H9 (cell line): ENCODE measurements around the gene CLN5. TPM values are rescaled to one million over a fixed set of nuclear protein-coding genes. Genes with fewer than 3 reads are reported as not detected.

Source experiments
- DNase-seq: peaks from one replicate; pipeline ENCODE4 v3.0.0-alpha.2; 2017
- H2AFZ ChIP-seq: one replicate; pipeline ENCODE4 v1.6.1; 2013; ENCODE audit warnings: mild to moderate bottlenecking, low read length, control low read depth, moderate library complexity
- H2AK5ac ChIP-seq: 2 replicates; pipeline ENCODE4 v1.6.1; 2013; ENCODE audit warnings: low read length, control low read depth, mixed read lengths; ENCODE audit not compliant: insufficient read length
- H2BK120ac ChIP-seq: one replicate; pipeline ENCODE4 v1.6.1; 2013; ENCODE audit warnings: low read depth, mild to moderate bottlenecking, low read length, control low read depth, inconsistent platforms; ENCODE audit not compliant: poor library complexity, severe bottlenecking
- H2BK12ac ChIP-seq: 2 replicates; pipeline ENCODE4 v1.6.1; 2013; ENCODE audit warnings: low read length, control low read depth, mixed read lengths, low read depth; ENCODE audit not compliant: insufficient read length
- H2BK15ac ChIP-seq: 2 replicates; pipeline ENCODE4 v1.6.1; 2013; ENCODE audit warnings: low read depth, low read length, control low read depth
- H2BK20ac ChIP-seq: one replicate; pipeline ENCODE4 v1.6.1; 2013; ENCODE audit warnings: low read depth, mild to moderate bottlenecking, low read length, control low read depth, inconsistent platforms; ENCODE audit not compliant: poor library complexity, severe bottlenecking
- H2BK5ac ChIP-seq: 2 replicates; pipeline ENCODE4 v1.6.1; 2013; ENCODE audit warnings: low read length, control low read depth, mixed read lengths; ENCODE audit not compliant: insufficient read length
- H3K14ac ChIP-seq: 2 replicates; pipeline ENCODE4 v1.6.1; 2013; ENCODE audit warnings: low read length, control low read depth; ENCODE audit not compliant: insufficient read depth
- H3K18ac ChIP-seq: 2 replicates; pipeline ENCODE4 v1.6.1; 2013; ENCODE audit warnings: low read depth, mild to moderate bottlenecking, mixed read lengths, low read length, control low read depth; ENCODE audit not compliant: insufficient read length
- H3K23ac ChIP-seq: 2 replicates; pipeline ENCODE4 v1.6.1; 2013; ENCODE audit warnings: low read length, control low read depth, mixed read lengths, low read depth; ENCODE audit not compliant: insufficient read length
- H3K23me2 ChIP-seq: 2 replicates; pipeline ENCODE4 v1.6.1; 2013; ENCODE audit warnings: low read depth, mild to moderate bottlenecking, mixed read lengths, low read length, control low read depth; ENCODE audit not compliant: insufficient read length, poor library complexity, severe bottlenecking
- H3K27ac ChIP-seq: 2 replicates; pipeline ENCODE4 v1.5.1; 2013; ENCODE audit warnings: low read length, control low read depth, mixed read lengths, low read depth; ENCODE audit not compliant: insufficient read length
- H3K27me3 ChIP-seq: 2 replicates; pipeline ENCODE4 v1.6.1; 2013; ENCODE audit warnings: low read length, control low read depth, inconsistent platforms; ENCODE audit not compliant: insufficient read depth
- H3K4ac ChIP-seq: 2 replicates; pipeline ENCODE4 v1.6.1; 2013; ENCODE audit warnings: low read depth, mild to moderate bottlenecking, control low read depth, inconsistent platforms, low read length, moderate library complexity
- H3K4me1 ChIP-seq: 2 replicates; pipeline ENCODE4 v1.6.1; 2013; ENCODE audit warnings: low read length, control low read depth, inconsistent platforms; ENCODE audit not compliant: insufficient read depth
- H3K4me2 ChIP-seq: 2 replicates; pipeline ENCODE4 v1.6.1; 2013; ENCODE audit warnings: low read length, control low read depth, mixed read lengths; ENCODE audit not compliant: insufficient read length, insufficient read depth
- H3K56ac ChIP-seq: 2 replicates; pipeline ENCODE4 v1.6.1; 2013; ENCODE audit warnings: low read depth, mild to moderate bottlenecking, mixed read lengths, low read length, control low read depth; ENCODE audit not compliant: insufficient read length
- H3K79me1 ChIP-seq: 2 replicates; pipeline ENCODE4 v1.6.1; 2013; ENCODE audit warnings: low read depth, mild to moderate bottlenecking, moderate library complexity, low read length, control low read depth, inconsistent platforms; ENCODE audit not compliant: insufficient read depth, poor library complexity, severe bottlenecking
- H3K79me2 ChIP-seq: 2 replicates; pipeline ENCODE4 v1.6.1; 2013; ENCODE audit warnings: low read length, control low read depth, inconsistent platforms; ENCODE audit not compliant: insufficient read depth
- H3K9ac ChIP-seq: 2 replicates; pipeline ENCODE4 v1.6.1; 2013; ENCODE audit warnings: low read length, control low read depth, mixed read lengths; ENCODE audit not compliant: insufficient read length; ENCODE audit errors: extremely low read depth
- H3K9me3 ChIP-seq: one replicate; pipeline ENCODE4 v1.6.1; 2013; ENCODE audit warnings: low read depth, low read length, inconsistent platforms; ENCODE audit not compliant: control insufficient read depth
- H3T11ph ChIP-seq: one replicate; pipeline ENCODE4 v1.6.1; 2013; ENCODE audit warnings: mild to moderate bottlenecking, low read length, control low read depth, inconsistent platforms
- H4K20me1 ChIP-seq: one replicate; pipeline ENCODE4 v1.6.1; 2013; ENCODE audit not compliant: control insufficient read depth, insufficient read length, insufficient read depth
- H4K5ac ChIP-seq: 2 replicates; pipeline ENCODE4 v1.6.1; 2013; ENCODE audit warnings: low read depth, mild to moderate bottlenecking, mixed read lengths, low read length, control low read depth; ENCODE audit not compliant: insufficient read length
- H4K8ac ChIP-seq: replicated peaks from 2 replicates; pipeline ENCODE4 v1.6.1; 2013; ENCODE audit warnings: low read length, control low read depth, mixed read lengths, low read depth; ENCODE audit not compliant: insufficient read length
- H4K91ac ChIP-seq: 2 replicates; pipeline ENCODE4 v1.6.1; 2013; ENCODE audit warnings: low read depth, mild to moderate bottlenecking, moderate library complexity, mixed read lengths, low read length, control low read depth; ENCODE audit not compliant: insufficient read length
- H3K27ac Mint-ChIP-seq, 3 experiments: 2 replicates in 2 of 3; 3 replicates in 1 of 3; pipeline ENCODE4 v1.8.0; 2020 to 2021; ENCODE audit warnings: mixed read lengths in 3 of 3, mild to moderate bottlenecking in 1 of 3, moderate library complexity in 1 of 3
- H3K27me3 Mint-ChIP-seq: 2 replicates; pipeline ENCODE4 v1.8.0; 2021; ENCODE audit warnings: low read depth, mild to moderate bottlenecking, moderate library complexity, mixed read lengths
- H3K36me3 Mint-ChIP-seq, 3 experiments: 2 replicates in 2 of 3; 3 replicates in 1 of 3; pipeline ENCODE4 v1.8.0; 2020 to 2021; ENCODE audit warnings: low read depth in 3 of 3, mixed read lengths in 3 of 3; ENCODE audit not compliant: insufficient read depth in 1 of 3
- H3K4me1 Mint-ChIP-seq, 2 experiments: 2 replicates each; pipeline ENCODE4 v1.8.0; 2020; ENCODE audit warnings: mixed read lengths in 2 of 2
- H3K4me3 Mint-ChIP-seq, 2 experiments: 2 replicates in 1 of 2; 3 replicates in 1 of 2; pipeline ENCODE4 v1.8.0; 2020 to 2021; ENCODE audit warnings: mild to moderate bottlenecking in 2 of 2, mixed read lengths in 2 of 2, moderate library complexity in 1 of 2
- H3K9me3 Mint-ChIP-seq, 2 experiments: 2 replicates in 1 of 2; 3 replicates in 1 of 2; pipeline ENCODE4 v1.8.0; 2020; ENCODE audit warnings: mild to moderate bottlenecking in 2 of 2, mixed read lengths in 2 of 2, moderate library complexity in 1 of 2
- CTCF ChIP-seq: fragments of 200-600 bp; sonication (generic); conservative IDR thresholded peaks from 3 replicates; pipeline ENCODE4 v1.8.0; 2021; ENCODE audit warnings: antibody characterized with exemption, mild to moderate bottlenecking
- WGBS: extraction: QIAGEN DNeasy Blood & Tissue Kit; methylation state at CpG from one replicate; pipeline ENCODE4 v1.1.7; 2013; ENCODE audit warnings: missing lambda C conversion rate, low lambda C conversion rate, mixed read lengths; ENCODE audit not compliant: insufficient read length; ENCODE audit errors: extremely low coverage; 5-methylcytosine and 5-hydroxymethylcytosine counted together
- total RNA-seq: library from RNA; stranded (reverse); gene quantifications from 2 replicates; pipeline ENCODE4 v1.2.1, GENCODE V29; 2021

CLN5 gene
- total RNA-seq, 1 experiment from 2014 or later = 8.3 TPM

- H4K91ac ChIP-seq = no peak overlapping the region
- H3K4me2 ChIP-seq = no peak overlapping the region
- H2BK12ac ChIP-seq = no peak overlapping the region
- no peaks in the 10 kb centered on the region for H3K27me3 ChIP-seq
- no peak overlapping the region for H3K9ac ChIP-seq
- H2BK120ac ChIP-seq = no peak overlapping the region
- H3K79me1 ChIP-seq = no peaks in the 10 kb centered on the region
- WGBS = no CpG with 5 or more reads among the region's 2 CpGs
- no peak overlapping the region for H3K27ac ChIP-seq
- Mint-ChIP-seq H3K36me3 (no peaks in the 10 kb centered on the region), H3K27ac (no peak overlapping the region), H3K4me3 (no peak overlapping the region), H3K27me3 (no peaks in the 10 kb centered on the region), H3K4me1 (no peaks in the 10 kb centered on the region), H3K9me3 (peaks cover 2 to 3% of the 10 kb centered on the region in 2 experiments; a peak in 3 of 5 replicates)
- no peak overlapping the region for H2BK5ac ChIP-seq
- no peak overlapping the region for H2AK5ac ChIP-seq
- no peak for TF ChIP-seq CTCF
- H4K8ac ChIP-seq = no peak overlapping the region
- H3K18ac ChIP-seq = no peak overlapping the region
- no peak overlapping the region for H3K23ac ChIP-seq
- no peaks in the 10 kb centered on the region for H4K20me1 ChIP-seq
- no peak overlapping the region for H4K5ac ChIP-seq
- no peak overlapping the region for H2AFZ ChIP-seq
- no peaks in the 10 kb centered on the region for H3K79me2 ChIP-seq
- no peak for DNase-seq
- H3K9me3 ChIP-seq = no peaks in the 10 kb centered on the region
- H3K56ac ChIP-seq = no peak overlapping the region
- no peaks in the 10 kb centered on the region for H3K4me1 ChIP-seq
- no peaks in the 10 kb centered on the region for H3K23me2 ChIP-seq
- no peak overlapping the region for H3K4ac ChIP-seq
- no peak overlapping the region for H2BK20ac ChIP-seq
- no peak overlapping the region for H3T11ph ChIP-seq
- H3K14ac ChIP-seq = no peak overlapping the region
- H2BK15ac ChIP-seq = no peak overlapping the region
Observed at GRCh38 chr13:76943646-76944045, 48.2 kb upstream of the CLN5 start.
